Ovary (tissue), 9 donors: ENCODE measurements around the gene MAST4. TPM values are rescaled to one million over a fixed set of nuclear protein-coding genes. Genes with fewer than 3 reads are reported as not detected.
A peak's percentile ranks its signal among the peaks of the same experiment; 100 is the strongest.

ENCODE experiments used
- DNase-seq, 5 donors: peaks; one replicate each; pipeline ENCODE4 v3.0.0-alpha.2; 2019 to 2020
- H3K27ac ChIP-seq, 2 donors: fragments of 200-600 bp; one replicate each; pipeline versions ENCODE4 v1.5.1 to v1.8.0; 2019 to 2022
- H3K27me3 ChIP-seq: fragments of 200-600 bp; one replicate; pipeline ENCODE4 v1.8.0; 2022
- H3K36me3 ChIP-seq: fragments of 200-600 bp; sonication (generic); one replicate; pipeline ENCODE4 v1.5.1; 2019
- H3K4me1 ChIP-seq: one replicate; pipeline ENCODE4 v1.8.1; 2013; ENCODE audit warnings: mild to moderate bottlenecking, moderate library complexity; ENCODE audit not compliant: insufficient read depth
- H3K4me3 ChIP-seq: fragments of 200-600 bp; sonication (generic); one replicate; pipeline ENCODE4 v1.5.1; 2017
- H3K9me3 ChIP-seq, 2 donors: fragments of 200-600 bp in 1 of 2; sonication (generic) in 1 of 2; one replicate each; pipeline versions ENCODE4 v1.5.1 to v1.8.1; 2013 to 2019; ENCODE audit warnings: mild to moderate bottlenecking in 1 of 2, moderate library complexity in 1 of 2
- CTCF ChIP-seq, 3 donors: fragments of 450-650 bp in 2 of 3; fragments of 200-600 bp in 1 of 3; IDR thresholded peaks; one replicate each; pipeline versions ENCODE4 v1.5.1 to v1.8.0; 2016 to 2022; ENCODE audit warnings: antibody characterized with exemption in 3 of 3, mild to moderate bottlenecking in 1 of 3
- EP300 ChIP-seq: sonication (generic); formaldehyde crosslinking; IDR thresholded peaks from one replicate; pipeline ENCODE4 v1.6.1; 2017; ENCODE audit warnings: antibody characterized with exemption
- POLR2A ChIP-seq: fragments of 450-650 bp; IDR thresholded peaks from one replicate; pipeline ENCODE4 v1.6.1; 2017; ENCODE audit warnings: antibody characterized with exemption, mild to moderate bottlenecking, moderate library complexity
- WGBS, 3 donors: extraction: QIAGEN DNeasy Blood & Tissue Kit in 1 of 3; methylation state at CpG; one replicate each; pipeline versions ENCODE4 v1.1.5 to v1.1.7; 2013 to 2017; 5-methylcytosine and 5-hydroxymethylcytosine counted together
- intact Hi-C, 4 donors: fragments of 100-400 bp; cut with DNase I; formaldehyde crosslinking; loops; one replicate each; pipeline versions ENCODE4 v1.11.0 to v1.15.1; 2022 to 2023
- polyA plus RNA-seq, 2 donors: library from polyadenylated mRNA; stranded (reverse); fragments of 200-250 nt in 1 of 2; fragments of 350-450 nt in 1 of 2; fragmentation: Illumina TruSeq in 1 of 2; extraction: RNeasy Lipid Tissue Mini Kit (QIAGEN cat#74804) in 1 of 2; gene quantifications; one replicate each; pipeline ENCODE4 v1.2.3, GENCODE V29; 2013 to 2014
- total RNA-seq, 7 donors: library from RNA; depleted of rRNA in 2 of 7; stranded (reverse); fragments of >200 nt in 2 of 7; fragmentation: NEBNext Ultra II Directional in 3 of 7; extraction: Animal tissue kit (Norgen Biotek cat#: 25700) in 3 of 7; gene quantifications; one replicate each; pipeline versions ENCODE4 v1.1.0 to v1.2.4, GENCODE V29; 2016 to 2023
- donor health status: DM: no; HTN: no; CAD: no; lungs with moderate emphysema.
- donor health status: DM: no; HTN: no; CAD: no.
- donor health status: Bipolar disorder and iron deficiency.
- donor health status: DM: yes; HTN: yes; CAD: no.
- donor health status: DM: no; HTN: no; CAD: no.
- donor health status: DM: yes; HTN: yes; CAD: no.

MAST4 gene
- total and polyA plus RNA-seq, 9 donors: 11.6 to 86.3 (median 57.6) TPM

GRCh38 chr5:66826696-66827095 is 230.5 kb downstream of the MAST4 start:
- whole genome bisulfite sequencing, 3 donors: 53 to 70% (median 69%) methylated on average over 3 of the region's 3 CpGs
- H3K9me3 ChIP-seq: no peaks in the 10 kb centered on the region
- H3K27ac ChIP-seq: no peak overlapping the region
- intact Hi-C loops: no loop called here
- H3K36me3 ChIP-seq: no peaks in the 10 kb centered on the region
- no peaks in the 10 kb centered on the region for H3K27me3 ChIP-seq
- DNase-seq: no peak
- TF ChIP-seq CTCF (IDR thresholded peaks at IDR 0.05) (no peak), POLR2A (no peak), EP300 (no peak)
- no peak overlapping the region for H3K4me3 ChIP-seq
- peaks cover 3% of the 10 kb centered on the region for H3K4me1 ChIP-seq

GRCh38 chr5:66828046-66828547 is 231.9 kb downstream of the MAST4 start:
- intact Hi-C loops: no loop called here
- DNase-seq: no peak
- WGBS, 3 donors: 10 to 15% (median 13%) methylated on average over 5 of the region's 5 CpGs

GRCh38 chr5:66828548-66829357 is 232.6 kb downstream of the MAST4 start:
- Histone ChIP-seq H3K4me3 (peak overlapping the region; percentile 35), H3K36me3 (no peaks in the 10 kb centered on the region), H3K27ac (peak overlapping the region in 1 of 2 donors; percentile 4), H3K9me3 (no peaks in the 10 kb centered on the region), H3K4me1 (peaks cover 3% of the 10 kb centered on the region), H3K27me3 (no peaks in the 10 kb centered on the region)
- WGBS, 3 donors: 0 to 1% (median 1%) methylated on average over 21 of the region's 21 CpGs
- TF ChIP-seq POLR2A: no peak
- no peak for TF ChIP-seq CTCF (IDR thresholded peaks at IDR 0.05)
- no peak for TF ChIP-seq EP300
- intact Hi-C loops: no loop called here
- DNase-seq: peak; percentile 52 to 63 (median 54)

More at GRCh38 chr5:66828046-66828547, 231.9 kb downstream of the MAST4 start:
- H3K27me3 ChIP-seq: no peaks in the 10 kb centered on the region
- no peak overlapping the region for H3K27ac ChIP-seq
- H3K4me3 ChIP-seq: peak overlapping the region; percentile 20
- no peaks in the 10 kb centered on the region for H3K36me3 ChIP-seq
- H3K4me1 ChIP-seq: peaks cover 3% of the 10 kb centered on the region
- TF ChIP-seq EP300 (no peak), CTCF (IDR thresholded peaks at IDR 0.05) (no peak), POLR2A (no peak)
- H3K9me3 ChIP-seq: no peaks in the 10 kb centered on the region

GRCh38 chr5:66829358-66829674 is 233.1 kb downstream of the MAST4 start:
- TF ChIP-seq POLR2A (no peak), EP300 (no peak), CTCF (IDR thresholded peaks at IDR 0.05) (no peak)

More at GRCh38 chr5:66829358-66829674, 233.1 kb downstream of the MAST4 start:
- no peaks in the 10 kb centered on the region for H3K9me3 ChIP-seq
- no peaks in the 10 kb centered on the region for H3K27me3 ChIP-seq
- no peaks in the 10 kb centered on the region for H3K36me3 ChIP-seq
- H3K4me3 ChIP-seq: peak overlapping the region; percentile 35
- peaks cover 3% of the 10 kb centered on the region for H3K4me1 ChIP-seq
- no peak for DNase-seq
- intact Hi-C loops: no loop called here
- H3K27ac ChIP-seq: peak overlapping the region in 1 of 2 donors; percentile 4
